Lower leg skin (tissue), 3 donors: Measurements from ENCODE around the gene MOK.

ENCODE experiments used
- POLR2A ChIP-seq, 2 donors: fragments of 450-650 bp; IDR thresholded peaks; one replicate each; pipeline ENCODE4 v1.6.1; 2016 to 2017; ENCODE audit warnings: antibody characterized with exemption in 2 of 2, mild to moderate bottlenecking in 1 of 2, moderate library complexity in 1 of 2
- TF ChIP-seq, protein P1 (sequence below), 3 donors: fragments of 450-650 bp; IDR thresholded peaks; one replicate each; pipeline ENCODE4 v1.5.1; 2016; ENCODE audit warnings: antibody characterized with exemption in 3 of 3, mild to moderate bottlenecking in 3 of 3, moderate library complexity in 2 of 3

GRCh38 chr14:102353126-102353619 is 48.2 kb upstream of the MOK start:
- TF ChIP-seq, protein P1, sequence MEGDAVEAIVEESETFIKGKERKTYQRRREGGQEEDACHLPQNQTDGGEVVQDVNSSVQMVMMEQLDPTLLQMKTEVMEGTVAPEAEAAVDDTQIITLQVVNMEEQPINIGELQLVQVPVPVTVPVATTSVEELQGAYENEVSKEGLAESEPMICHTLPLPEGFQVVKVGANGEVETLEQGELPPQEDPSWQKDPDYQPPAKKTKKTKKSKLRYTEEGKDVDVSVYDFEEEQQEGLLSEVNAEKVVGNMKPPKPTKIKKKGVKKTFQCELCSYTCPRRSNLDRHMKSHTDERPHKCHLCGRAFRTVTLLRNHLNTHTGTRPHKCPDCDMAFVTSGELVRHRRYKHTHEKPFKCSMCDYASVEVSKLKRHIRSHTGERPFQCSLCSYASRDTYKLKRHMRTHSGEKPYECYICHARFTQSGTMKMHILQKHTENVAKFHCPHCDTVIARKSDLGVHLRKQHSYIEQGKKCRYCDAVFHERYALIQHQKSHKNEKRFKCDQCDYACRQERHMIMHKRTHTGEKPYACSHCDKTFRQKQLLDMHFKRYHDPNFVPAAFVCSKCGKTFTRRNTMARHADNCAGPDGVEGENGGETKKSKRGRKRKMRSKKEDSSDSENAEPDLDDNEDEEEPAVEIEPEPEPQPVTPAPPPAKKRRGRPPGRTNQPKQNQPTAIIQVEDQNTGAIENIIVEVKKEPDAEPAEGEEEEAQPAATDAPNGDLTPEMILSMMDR (IDR thresholded peaks at IDR 0.05) = no peak
- no peak for TF ChIP-seq POLR2A (IDR thresholded peaks at IDR 0.05)
